Measurements from ENCODE around the gene KCNB1.
"Not testable (repeated sequence)": the region's sequence is repeated elsewhere in the genome, so short reads cannot be mapped to it uniquely, and the experiment has no call there.

Gene KCNB1

DNA sequence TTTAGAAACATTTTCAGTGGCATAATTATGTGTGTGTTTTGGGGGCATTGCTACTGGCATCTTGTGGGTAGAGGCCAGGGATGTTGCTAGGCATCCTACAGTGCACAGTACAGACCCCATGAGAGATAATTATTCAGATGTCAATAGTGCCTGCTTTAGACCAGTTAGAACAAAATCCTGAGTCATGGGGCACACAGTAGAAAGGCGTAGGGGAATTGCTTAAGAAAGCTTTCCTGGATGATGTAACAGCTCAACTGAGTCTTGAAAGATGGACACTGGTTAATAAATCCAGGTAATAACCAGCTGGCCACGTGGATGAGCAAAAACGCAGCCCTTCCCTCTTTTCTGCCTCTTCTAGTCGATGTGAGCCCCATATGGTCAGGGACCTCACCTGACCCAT is 51.1 kb downstream of the KCNB1 start:
- no peak for DNase-seq

GRCh38 chr20:49430320-49430719 is 52.1 kb downstream of the KCNB1 start:
- DNase-seq, result no peak

DNA sequence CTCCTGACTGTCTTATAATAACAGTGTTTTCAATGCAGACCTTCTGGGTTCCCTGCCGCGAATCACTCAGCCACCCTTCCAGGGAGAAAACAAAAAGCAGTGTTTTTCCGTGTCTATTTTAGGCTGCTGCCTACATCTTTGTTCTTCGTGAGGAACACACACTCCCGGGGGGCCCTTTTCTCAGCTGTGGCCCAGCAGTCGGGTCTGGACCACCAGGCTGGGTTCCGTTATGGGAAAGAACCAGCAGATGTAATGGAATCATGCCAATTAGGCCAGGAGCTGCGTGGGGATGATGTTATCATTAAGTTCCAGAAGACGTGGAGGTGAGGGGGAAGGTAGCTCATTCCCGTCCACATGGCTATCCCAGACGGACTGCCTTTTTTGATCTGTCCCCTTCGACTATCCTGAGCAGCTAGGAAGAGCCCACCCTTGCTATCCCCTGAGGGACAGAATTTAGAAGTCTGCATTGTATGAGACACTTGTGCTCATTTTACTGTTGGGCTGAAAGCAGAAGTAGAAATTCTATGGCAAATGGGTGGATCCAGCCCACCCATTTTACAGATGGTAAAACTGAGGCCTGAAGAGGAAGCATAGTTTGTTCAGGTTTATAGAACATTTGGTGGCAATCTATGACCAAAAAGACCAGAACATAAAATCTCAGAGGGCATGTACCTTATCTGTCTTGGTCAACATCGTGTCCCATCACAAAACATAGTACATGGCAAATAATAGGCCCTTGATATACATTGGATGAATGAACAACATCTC is 54.5 kb downstream of the KCNB1 start:
- no peak for DNase-seq

GRCh38 chr20:49426873-49427272 is 55.6 kb downstream of the KCNB1 start:
- DNase-seq, result no peak

DNA sequence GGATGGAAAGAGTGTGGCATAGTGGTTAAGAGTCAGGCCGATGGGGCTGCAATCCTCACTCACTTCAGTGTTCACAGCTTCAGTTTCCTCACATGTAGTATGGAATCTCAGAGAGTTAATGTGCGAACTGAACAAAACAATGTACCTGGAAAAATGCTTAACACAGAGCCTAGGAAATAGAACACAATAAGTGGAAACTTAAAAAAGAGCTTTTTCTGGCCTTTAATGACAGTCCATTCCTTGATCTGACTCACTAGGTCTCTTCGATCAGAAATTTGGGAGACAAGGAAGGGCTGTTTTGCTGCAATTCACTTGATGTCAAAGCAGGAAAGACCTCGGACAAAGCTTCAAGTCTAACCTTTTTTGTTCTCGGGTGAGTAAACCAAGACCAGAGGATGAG is 56.1 kb downstream of the KCNB1 start:
- DNase-seq, result no peak

GRCh38 chr20:49424536-49424935 is 57.9 kb downstream of the KCNB1 start:
- DNase-seq, result no peak

DNA sequence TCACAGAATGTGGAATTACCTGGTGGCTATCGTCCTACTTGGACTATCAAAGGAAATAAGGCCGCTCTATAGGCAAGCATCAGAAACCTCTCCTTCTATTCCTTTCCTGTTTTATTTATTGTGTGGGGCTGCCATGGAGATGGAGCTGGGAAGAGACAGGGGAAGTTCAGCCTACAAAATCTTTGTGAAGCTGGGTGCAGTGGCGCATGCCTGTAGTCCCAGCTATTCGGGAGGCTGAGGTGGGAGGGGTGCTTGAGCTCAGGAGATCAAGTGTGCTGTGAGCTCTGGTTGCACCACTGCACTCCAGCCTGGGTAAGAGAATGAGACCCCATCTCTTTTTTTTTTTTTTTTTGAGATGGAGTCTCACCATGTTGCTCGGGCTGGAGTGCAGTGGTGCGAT is 60.3 kb downstream of the KCNB1 start:
- DNase-seq, result no peak

DNA sequence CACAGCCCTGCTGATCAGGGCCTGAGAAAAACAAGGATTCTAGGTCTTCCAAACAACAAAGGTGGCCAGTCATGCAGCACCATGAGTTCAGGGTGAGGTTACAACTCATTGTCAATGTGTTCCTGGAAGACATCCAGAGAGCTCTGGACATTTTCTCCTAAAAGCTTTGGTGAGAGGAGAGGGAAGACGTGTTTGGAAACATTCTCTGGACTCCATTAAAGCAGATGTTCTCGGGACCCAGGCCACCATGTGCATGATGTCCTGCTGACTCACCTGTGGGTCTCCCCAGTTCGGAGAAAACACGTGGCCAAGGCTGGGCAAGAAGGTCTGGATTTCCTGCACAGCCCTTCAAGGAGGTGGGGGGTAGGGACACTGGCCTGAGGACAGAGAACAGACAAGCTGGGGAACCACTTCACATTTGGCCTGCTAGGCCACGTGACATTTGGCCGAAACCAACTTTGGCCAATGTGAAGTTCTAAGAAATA is 61.6 kb downstream of the KCNB1 start:
- no peak for DNase-seq

DNA sequence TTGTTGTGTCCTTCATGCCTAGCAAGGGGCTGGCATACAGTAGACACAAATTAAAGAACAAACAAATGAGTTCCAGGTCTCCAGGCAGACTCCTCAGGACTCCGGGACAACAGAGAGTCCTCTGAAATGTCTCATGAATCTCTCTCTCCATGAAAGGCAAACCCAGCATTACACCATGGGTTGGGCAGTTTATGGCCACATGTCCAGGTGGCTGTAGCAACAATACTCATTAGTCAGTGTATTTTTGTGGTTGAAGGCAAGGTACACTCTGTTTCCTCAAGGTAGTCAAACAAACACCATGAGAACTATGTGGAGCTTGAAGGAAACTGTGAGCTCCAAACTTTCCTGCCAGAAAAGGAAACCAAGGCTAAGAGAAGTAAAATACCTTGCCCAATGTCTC is 62.2 kb downstream of the KCNB1 start:
- DNase-seq, result no peak

GRCh38 chr20:49419785-49420184 is 62.7 kb downstream of the KCNB1 start:
- no peak for DNase-seq

DNA sequence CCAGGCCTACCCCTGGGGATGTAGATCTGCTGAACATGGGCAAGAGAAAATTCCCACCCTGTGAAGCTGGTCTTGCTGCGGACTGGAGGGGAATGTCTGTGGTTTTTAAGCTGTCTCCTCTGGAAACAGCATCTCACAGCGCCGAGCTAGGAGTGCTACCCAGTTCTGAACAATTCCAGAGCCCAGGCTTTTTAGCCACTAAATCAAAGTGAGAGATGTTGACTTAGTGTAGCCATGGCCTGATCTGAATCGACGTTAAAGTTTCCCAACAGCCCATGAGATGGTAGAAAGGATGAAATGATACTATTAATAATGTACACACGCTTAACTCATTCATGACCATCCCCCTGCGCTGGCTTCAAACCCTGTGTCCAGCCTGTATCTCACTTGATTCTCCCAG is 63.7 kb downstream of the KCNB1 start:
- no peak for DNase-seq

DNA sequence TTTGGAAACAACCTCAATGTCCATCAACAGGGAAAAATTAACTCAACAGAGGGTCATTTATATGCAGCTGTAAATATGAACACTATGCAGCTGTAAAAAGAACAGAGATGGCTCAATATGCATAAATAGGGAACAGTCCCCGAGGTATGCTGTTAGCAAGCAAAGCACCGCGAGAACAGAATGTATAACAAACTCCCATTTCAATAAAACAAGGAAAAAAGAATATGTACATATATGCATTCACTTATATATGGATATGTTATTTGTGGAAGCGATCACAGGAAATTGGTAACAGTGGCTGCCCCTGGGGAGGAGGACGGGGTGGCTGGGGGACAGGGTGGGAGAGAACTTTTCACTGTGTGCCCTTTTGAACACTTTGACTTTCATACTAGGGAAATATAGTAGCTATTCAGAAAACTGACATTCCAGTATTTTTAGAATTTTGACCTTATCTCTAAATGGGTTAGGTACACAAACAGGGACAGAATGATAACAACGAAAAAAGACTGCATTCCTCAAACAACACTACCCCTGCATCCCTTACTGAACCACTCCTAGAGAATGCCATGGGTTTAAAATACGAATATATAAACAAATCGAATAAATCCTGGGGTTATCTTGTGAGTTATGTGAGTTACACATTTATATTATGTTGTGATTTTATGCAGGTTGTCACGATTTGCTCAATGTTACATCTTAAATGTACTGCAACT is 64.5 kb downstream of the KCNB1 start:
- DNase-seq, result no peak

GRCh38 chr20:49415668-49416044 is 66.8 kb downstream of the KCNB1 start:
- DNase-seq, result no peak

DNA sequence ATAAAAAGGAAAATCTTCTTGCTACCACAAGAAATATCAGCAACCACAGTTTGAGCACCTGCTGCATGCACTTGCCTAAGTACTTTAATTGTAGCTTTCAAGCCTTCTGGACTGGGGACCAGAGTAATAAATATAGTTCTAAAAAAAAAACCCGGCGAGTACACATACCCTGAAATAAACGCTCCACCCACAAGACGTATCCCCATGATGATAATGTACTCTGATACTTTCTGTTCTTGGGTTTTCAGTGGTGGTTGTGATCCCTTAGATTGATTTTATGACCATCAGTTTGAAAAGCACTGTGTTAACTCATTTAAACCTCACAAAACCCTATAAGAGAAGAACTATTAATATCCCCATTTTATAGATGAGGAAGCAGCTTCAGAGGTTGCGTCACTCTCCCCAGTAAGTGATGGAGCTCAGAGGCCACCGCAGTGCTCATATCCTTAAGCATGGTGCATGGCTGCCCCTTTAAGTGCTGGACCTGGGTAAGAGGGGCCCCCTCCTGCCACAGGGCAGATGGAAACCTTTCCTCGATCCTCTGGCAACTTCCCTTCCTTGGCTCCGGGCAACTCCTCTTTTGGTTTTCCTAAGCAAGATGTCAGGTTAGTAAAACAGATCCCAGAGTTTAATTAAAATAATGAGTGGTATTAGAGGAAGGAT is 67.3 kb downstream of the KCNB1 start:
- no peak for DNase-seq

- DNase-seq, result no peak
Observed at GRCh38 chr20:49413677-49414076, 68.8 kb downstream of the KCNB1 start.

GRCh38 chr20:49412953-49413352 is 69.5 kb downstream of the KCNB1 start:
- no peak for DNase-seq

GRCh38 chr20:49412254-49412653 is 70.2 kb downstream of the KCNB1 start:
- DNase-seq, result no peak

GRCh38 chr20:49411221-49411925 is 71.1 kb downstream of the KCNB1 start:
- DNase-seq, result no peak

DNA sequence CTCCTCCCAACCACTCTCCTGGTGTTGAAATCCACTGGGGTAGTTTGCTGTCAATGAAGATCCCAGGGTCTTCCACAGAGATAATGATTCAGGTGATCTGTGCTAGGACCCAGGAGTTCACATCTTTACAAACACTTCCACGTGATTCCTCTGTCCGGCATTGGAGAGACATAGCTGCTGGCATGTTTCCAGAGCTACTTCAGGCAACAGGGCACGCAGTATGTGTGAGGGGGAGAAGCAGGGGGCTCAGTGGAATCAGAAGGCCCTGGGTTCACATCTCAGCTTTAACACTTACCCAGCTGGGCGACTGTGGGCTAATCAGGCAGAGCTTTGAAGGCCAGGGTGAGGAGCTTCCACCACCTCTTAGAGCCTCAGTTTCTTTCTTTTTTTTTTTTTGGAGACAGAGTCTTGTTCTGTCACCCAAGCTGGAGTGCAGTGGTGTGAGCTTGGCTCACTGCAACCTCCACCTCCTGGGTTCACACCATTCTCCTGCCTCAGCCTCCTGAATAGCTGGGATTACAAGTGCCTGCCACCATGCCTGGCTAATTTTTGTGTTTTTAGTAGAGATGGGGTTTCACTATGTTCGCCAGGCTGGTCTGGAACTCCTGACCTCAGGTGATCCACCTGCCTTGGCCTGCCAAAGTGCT is 72.4 kb downstream of the KCNB1 start:
- not testable (repeated sequence) for DNase-seq

- no peak for DNase-seq
Observed at GRCh38 chr20:49409302-49409974, 73.0 kb downstream of the KCNB1 start.

- no peak for DNase-seq
Observed at GRCh38 chr20:49408509-49409104, 73.9 kb downstream of the KCNB1 start.

DNA sequence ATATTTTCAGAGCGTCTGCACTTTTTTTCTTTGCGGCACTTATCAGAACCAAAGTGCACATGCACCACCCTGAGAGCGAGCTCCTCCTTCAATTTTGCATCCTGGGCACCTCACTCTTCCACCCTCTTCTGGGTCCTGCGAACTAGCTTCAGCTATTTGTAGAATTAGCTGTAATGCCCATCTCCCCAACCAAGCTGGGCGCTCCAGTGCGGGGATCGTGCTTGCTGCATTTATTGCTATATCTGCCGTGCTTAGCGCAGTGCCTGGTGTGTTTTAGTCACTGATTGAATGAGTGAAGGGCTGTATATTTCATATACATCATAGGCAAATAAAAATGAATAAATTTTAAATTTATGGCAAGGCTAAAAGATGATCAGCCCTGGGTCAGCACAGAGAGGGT is 75.8 kb downstream of the KCNB1 start:
- DNase-seq, result no peak

Data from 8988T (cell line).